A549 (cell line): Measurements from ENCODE around the gene SUN2. TPM values are rescaled to one million over a fixed set of nuclear protein-coding genes. Genes with fewer than 3 reads are reported as not detected.

Experiments used
- ATAC-seq, 2 experiments: fragments of 200-7000 bp in 1 of 2; fragments of >200 bp in 1 of 2; cut with Nextera tagmentation in 1 of 2; cut with Tn5 transposase in 1 of 2; 3 replicates each; pipeline versions ENCODE4 v1.8.0 to v1.9.1; 2018 to 2020; ENCODE audit warnings: mild to moderate bottlenecking in 1 of 2, moderate library complexity in 1 of 2
- CTCF ChIA-PET: fragments of 300-600 bp; sonication (Branson Sonifier 250); formaldehyde crosslinking; extraction: SDS; loops from one replicate; lab custom pipeline; 2021; ENCODE audit warnings: antibody characterized with exemption, inconsistent platforms; lab: Yijun Ruan, JAX
- POLR2A ChIA-PET: fragments of 350-600 bp; formaldehyde crosslinking; extraction: SDS; loops from one replicate; lab custom pipeline; 2021; ENCODE audit warnings: antibody characterized with exemption, inconsistent platforms; lab: Yijun Ruan, JAX
- DNase-seq, 2 experiments: peaks; one replicate each; pipeline versions ENCODE4 v3.0.0 to v3.0.0-alpha.2; 2011 to 2016; ENCODE audit warnings: low read depth in 1 of 2, low spot score in 1 of 2
- FAIRE-seq: peaks from 2 replicates; lab custom pipeline; 2011; peaks lifted over from hg19 to GRCh38; lab: Jason Lieb, UNC
- H3K27ac ChIP-seq, 2 experiments: fragments of >200 bp; sonication (Bioruptor Twin); formaldehyde crosslinking; 3 replicates each; pipeline ENCODE4 v1.5.1; 2016 to 2017
- H3K4me1 ChIP-seq: fragments of >200 bp; sonication (Bioruptor Twin); formaldehyde crosslinking; 3 replicates; pipeline ENCODE4 v1.6.1; 2016
- H3K4me2 ChIP-seq: fragments of >200 bp; sonication (Bioruptor Twin); formaldehyde crosslinking; 3 replicates; pipeline ENCODE4 v1.6.1; 2016
- H3K4me3 ChIP-seq: fragments of >200 bp; sonication (Bioruptor Twin); formaldehyde crosslinking; 3 replicates; pipeline ENCODE4 v1.5.1; 2016
- H3K9me3 ChIP-seq: fragments of >200 bp; sonication (Bioruptor Twin); formaldehyde crosslinking; 3 replicates; pipeline ENCODE4 v1.6.1; 2016
- CBX2 ChIP-seq: fragments of 200-600 bp; sonication (generic); IDR thresholded peaks from 2 replicates; pipeline ENCODE4 v1.6.1; 2016; ENCODE audit warnings: low read depth, mild to moderate bottlenecking, borderline replicate concordance
- CEBPB ChIP-seq, 2 experiments: fragments of >200 bp in 1 of 2; sonication (Bioruptor Twin) in 1 of 2; formaldehyde crosslinking in 1 of 2; IDR thresholded peaks; 2 replicates each; pipeline ENCODE4 v1.6.1; 2012 to 2016
- EHF ChIP-seq: fragments of 250-450 bp; sonication (Bioruptor Pico); IDR thresholded peaks from 2 replicates; pipeline ENCODE4 v1.5.0; 2020; ENCODE audit warnings: mild to moderate bottlenecking
- EHMT2 ChIP-seq: fragments of 200-600 bp; sonication (generic); IDR thresholded peaks from 2 replicates; pipeline ENCODE4 v1.6.1; 2016; ENCODE audit warnings: antibody characterized with exemption, low read depth, mild to moderate bottlenecking, moderate library complexity
- EP300 ChIP-seq, 2 experiments: fragments of >200 bp; sonication (Bioruptor Twin); formaldehyde crosslinking; IDR thresholded peaks; 2 replicates in 1 of 2; 3 replicates in 1 of 2; pipeline ENCODE4 v1.6.1; 2016 to 2017
- ESRRA ChIP-seq: fragments of 150-350 bp; IDR thresholded peaks from 2 replicates; pipeline ENCODE4 v1.6.1; 2014; ENCODE audit warnings: mild to moderate bottlenecking, low read length, borderline replicate concordance
- FOSL2 ChIP-seq, 2 experiments: fragments of 450-650 bp in 1 of 2; fragments of >200 bp in 1 of 2; sonication (Bioruptor Twin) in 1 of 2; formaldehyde crosslinking; IDR thresholded peaks; 2 replicates each; pipeline versions ENCODE4 v1.5.0 to v1.6.1; 2016 to 2020; ENCODE audit warnings: mild to moderate bottlenecking in 1 of 2, moderate library complexity in 1 of 2
- FOXS1 ChIP-seq: fragments of 250-450 bp; sonication (Bioruptor Pico); IDR thresholded peaks from 2 replicates; pipeline ENCODE4 v1.5.0; 2020; ENCODE audit warnings: mild to moderate bottlenecking, moderate library complexity
- GATA3 ChIP-seq: IDR thresholded peaks from 2 replicates; pipeline ENCODE4 v1.6.1; 2012; ENCODE audit warnings: borderline replicate concordance
- HEYL ChIP-seq: fragments of 250-450 bp; sonication (Bioruptor Pico); IDR thresholded peaks from 2 replicates; pipeline ENCODE4 v1.8.0; 2021; ENCODE audit warnings: mild to moderate bottlenecking, moderate library complexity
- KDM1A ChIP-seq: fragments of 200-600 bp; sonication (generic); IDR thresholded peaks from 2 replicates; pipeline ENCODE4 v1.6.1; 2016; ENCODE audit warnings: low read depth, mild to moderate bottlenecking
- NPAS2 ChIP-seq: fragments of 250-450 bp; sonication (Bioruptor Pico); IDR thresholded peaks from 2 replicates; pipeline ENCODE4 v1.8.0; 2022; ENCODE audit warnings: mild to moderate bottlenecking, moderate library complexity, borderline replicate concordance
- POLR2A ChIP-seq: IDR thresholded peaks from 2 replicates; pipeline ENCODE4 v1.6.1; 2012; ENCODE audit warnings: mild to moderate bottlenecking, low read length
- POLR2AphosphoS2 ChIP-seq: conservative IDR thresholded peaks from 2 replicates; pipeline ENCODE4 v1.6.1; 2012; ENCODE audit warnings: low read length, improper control_type of control experiment, inconsistent platforms
- RAD21 ChIP-seq, 2 experiments: fragments of >200 bp in 1 of 2; sonication (Bioruptor Twin) in 1 of 2; formaldehyde crosslinking in 1 of 2; IDR thresholded peaks in 1 of 2; conservative IDR thresholded peaks in 1 of 2; 2 replicates in 1 of 2; 3 replicates in 1 of 2; pipeline ENCODE4 v1.6.1; 2012 to 2018; ENCODE audit warnings: inconsistent platforms in 1 of 2
- RCOR1 ChIP-seq: fragments of 150-350 bp; IDR thresholded peaks from 2 replicates; pipeline ENCODE4 v1.6.1; 2014; ENCODE audit warnings: antibody characterized with exemption, low read length, low read depth
- RFX5 ChIP-seq: fragments of 450-650 bp; IDR thresholded peaks from 2 replicates; pipeline ENCODE4 v1.7.1; 2014; ENCODE audit warnings: antibody characterized with exemption, mild to moderate bottlenecking, moderate library complexity
- RNF2 ChIP-seq: fragments of 200-600 bp; sonication (generic); IDR thresholded peaks from 2 replicates; pipeline ENCODE4 v1.6.1; 2016; ENCODE audit warnings: low read depth, mild to moderate bottlenecking, antibody characterized with exemption, moderate library complexity, borderline replicate concordance
- SMC3 ChIP-seq: fragments of >200 bp; sonication (Bioruptor Twin); formaldehyde crosslinking; IDR thresholded peaks from 3 replicates; pipeline ENCODE4 v1.6.1; 2018; ENCODE audit warnings: inconsistent platforms
- TFCP2L1 ChIP-seq: fragments of 250-450 bp; sonication (Bioruptor Pico); IDR thresholded peaks from 2 replicates; pipeline ENCODE4 v1.5.0; 2021; ENCODE audit warnings: mild to moderate bottlenecking
- ZFP36 ChIP-seq: fragments of 450-650 bp; IDR thresholded peaks from 2 replicates; pipeline ENCODE4 v1.6.1; 2014; ENCODE audit warnings: borderline replicate concordance; ENCODE audit not compliant: partially characterized antibody
- ZNF302 ChIP-seq: fragments of 250-450 bp; sonication (Bioruptor Pico); IDR thresholded peaks from 2 replicates; pipeline ENCODE4 v1.9.0; 2021; ENCODE audit warnings: inconsistent platforms, mild to moderate bottlenecking, moderate library complexity
- ZSCAN20 ChIP-seq: fragments of 250-450 bp; sonication (Bioruptor Pico); IDR thresholded peaks from 2 replicates; pipeline ENCODE4 v1.8.0; 2022; ENCODE audit warnings: mild to moderate bottlenecking, moderate library complexity
- WGBS: methylation state at CpG from one replicate; pipeline ENCODE4 v1.1.6; 2017; ENCODE audit errors: missing lambda C conversion rate; 5-methylcytosine and 5-hydroxymethylcytosine counted together
- polyA plus RNA-seq, 4 experiments: library from polyadenylated mRNA; depleted of rRNA in 3 of 4; stranded (reverse); fragments of >200 nt; fragmentation: RNase III in 1 of 4; extraction: RNeasy Plus Mini Kit Qiagen cat#74134 plus additional on column Dnase treatment in 1 of 4; gene quantifications; 2 replicates in 3 of 4; 3 replicates in 1 of 4; pipeline ENCODE4 v1.2.3, GENCODE V29; 2011 to 2017
- TF ChIP-seq, protein P1 (sequence below): fragments of >200 bp; sonication (Bioruptor Twin); formaldehyde crosslinking; IDR thresholded peaks from 3 replicates; pipeline ENCODE4 v1.5.1; 2016
- TF ChIP-seq, protein P2 (sequence below): IDR thresholded peaks from 2 replicates; pipeline ENCODE4 v1.6.1; 2012
- TF ChIP-seq, protein P3 (sequence below): fragments of 150-350 bp; IDR thresholded peaks from 2 replicates; pipeline ENCODE4 v1.6.1; 2014; ENCODE audit warnings: low read depth, mild to moderate bottlenecking, low read length
- TF ChIP-seq, protein P4 (sequence below): IDR thresholded peaks from 2 replicates; pipeline ENCODE4 v1.6.1; 2012; ENCODE audit warnings: low read depth, borderline replicate concordance

SUN2 gene
- polyA plus RNA-seq, 2 of the 4 experiments (the other 2 are of a cell fraction), result 12.6 to 24.0 TPM

DNA sequence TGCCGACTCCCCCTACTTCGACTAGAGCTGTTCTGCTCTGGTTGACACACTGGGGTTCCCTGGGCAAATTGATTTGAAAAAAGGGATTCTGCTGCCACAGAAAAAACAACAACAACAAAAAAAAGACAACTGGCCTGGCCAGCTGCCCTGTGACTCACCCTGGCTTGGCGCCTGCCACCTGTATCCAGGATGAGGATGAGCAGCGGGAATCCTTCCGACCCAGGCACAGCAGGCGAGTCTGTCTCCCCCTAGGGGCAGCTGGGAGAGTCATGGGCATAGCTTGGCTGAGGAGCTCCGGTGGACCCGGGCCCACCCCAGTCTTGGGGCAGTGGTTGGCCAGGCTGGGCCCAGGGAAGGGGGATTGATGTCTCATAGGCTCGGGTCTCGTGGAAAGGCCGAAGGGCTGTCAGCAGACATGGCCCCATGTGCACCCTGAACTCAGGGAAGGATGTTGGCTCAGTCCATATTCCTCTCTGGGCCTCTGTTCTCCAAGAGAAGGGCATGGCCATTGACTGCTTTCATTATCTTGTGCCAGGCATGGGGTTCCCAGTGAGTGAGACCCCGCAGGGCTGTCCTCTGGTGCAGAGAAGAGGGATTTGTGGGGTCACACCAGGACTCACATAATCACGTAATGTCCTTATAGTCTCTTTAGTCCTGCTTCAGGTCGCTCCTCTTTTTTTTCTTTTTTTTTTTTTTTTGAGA, 10.4 kb upstream of the SUN2 start:
- Histone ChIP-seq H3K27ac (peak overlapping the region; percentile 17 to 76; a peak in 4 of 6 replicates), H3K4me3 (no peak overlapping the region), H3K4me1 (peaks cover 29% of the 10 kb centered on the region), H3K4me2 (peak overlapping the region; percentile 42; the same call in 2 of the 3 replicates), H3K9me3 (no peaks in the 10 kb centered on the region)
- 21% methylated on average over 11 of the region's 14 CpGs for WGBS
- ATAC-seq, result peak; percentile 90 to 91
- CTCF ChIA-PET, result interaction anchor here (0.5 to 7.5 kb wide), 38 partner anchors 8 to 714 kb away, joined by 3 to 112 read pairs (median 4); partner anchors contain the start of genes CBX6, NPTXR and SUN2
- peak; percentile 52 for TF ChIP-seq RAD21 (conservative IDR thresholded peaks at IDR 0.05 in 1 of 2, IDR thresholded peaks at IDR 0.05 in 1 of 2)
- TF ChIP-seq, protein P1, sequence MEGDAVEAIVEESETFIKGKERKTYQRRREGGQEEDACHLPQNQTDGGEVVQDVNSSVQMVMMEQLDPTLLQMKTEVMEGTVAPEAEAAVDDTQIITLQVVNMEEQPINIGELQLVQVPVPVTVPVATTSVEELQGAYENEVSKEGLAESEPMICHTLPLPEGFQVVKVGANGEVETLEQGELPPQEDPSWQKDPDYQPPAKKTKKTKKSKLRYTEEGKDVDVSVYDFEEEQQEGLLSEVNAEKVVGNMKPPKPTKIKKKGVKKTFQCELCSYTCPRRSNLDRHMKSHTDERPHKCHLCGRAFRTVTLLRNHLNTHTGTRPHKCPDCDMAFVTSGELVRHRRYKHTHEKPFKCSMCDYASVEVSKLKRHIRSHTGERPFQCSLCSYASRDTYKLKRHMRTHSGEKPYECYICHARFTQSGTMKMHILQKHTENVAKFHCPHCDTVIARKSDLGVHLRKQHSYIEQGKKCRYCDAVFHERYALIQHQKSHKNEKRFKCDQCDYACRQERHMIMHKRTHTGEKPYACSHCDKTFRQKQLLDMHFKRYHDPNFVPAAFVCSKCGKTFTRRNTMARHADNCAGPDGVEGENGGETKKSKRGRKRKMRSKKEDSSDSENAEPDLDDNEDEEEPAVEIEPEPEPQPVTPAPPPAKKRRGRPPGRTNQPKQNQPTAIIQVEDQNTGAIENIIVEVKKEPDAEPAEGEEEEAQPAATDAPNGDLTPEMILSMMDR, result peak; percentile 71
- TF ChIP-seq EHMT2, result no peak
- no peak for TF ChIP-seq KDM1A
- no peak for TF ChIP-seq NPAS2 (CRISPR knock-in tag)
- TF ChIP-seq CEBPB (IDR thresholded peaks at IDR 0.05), result no peak
- TF ChIP-seq RNF2, result no peak
- peak; percentile 55 for TF ChIP-seq SMC3
- TF ChIP-seq, protein P2, sequence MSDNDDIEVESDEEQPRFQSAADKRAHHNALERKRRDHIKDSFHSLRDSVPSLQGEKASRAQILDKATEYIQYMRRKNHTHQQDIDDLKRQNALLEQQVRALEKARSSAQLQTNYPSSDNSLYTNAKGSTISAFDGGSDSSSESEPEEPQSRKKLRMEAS, result 0 out of 2 replicates have a peak, but pooled peaks have one; percentile 48
- TF ChIP-seq GATA3, result no peak
- TF ChIP-seq ZNF302 (CRISPR knock-in tag), result no peak
- TF ChIP-seq ZFP36, result no peak
- TF ChIP-seq ZSCAN20 (CRISPR knock-in tag), result no peak
- TF ChIP-seq FOSL2 (IDR thresholded peaks at IDR 0.05), result 0 out of 2 replicates have a peak, but pooled peaks have one; percentile 17
- TF ChIP-seq FOSL2 (CRISPR knock-in tag; IDR thresholded peaks at IDR 0.05), result peak; percentile 82
- TF ChIP-seq CBX2, result no peak
- no peak for TF ChIP-seq TFCP2L1 (CRISPR knock-in tag)
- POLR2A ChIA-PET, result interaction anchor here (1.1 to 1.7 kb wide), 3 partner anchors 77 to 103 kb away, joined by 3 to 8 read pairs (median 3); partner anchors contain the start of gene TOMM22
- FAIRE-seq, result no peak
- DNase-seq, result peak; percentile 82 to 90

DNA sequence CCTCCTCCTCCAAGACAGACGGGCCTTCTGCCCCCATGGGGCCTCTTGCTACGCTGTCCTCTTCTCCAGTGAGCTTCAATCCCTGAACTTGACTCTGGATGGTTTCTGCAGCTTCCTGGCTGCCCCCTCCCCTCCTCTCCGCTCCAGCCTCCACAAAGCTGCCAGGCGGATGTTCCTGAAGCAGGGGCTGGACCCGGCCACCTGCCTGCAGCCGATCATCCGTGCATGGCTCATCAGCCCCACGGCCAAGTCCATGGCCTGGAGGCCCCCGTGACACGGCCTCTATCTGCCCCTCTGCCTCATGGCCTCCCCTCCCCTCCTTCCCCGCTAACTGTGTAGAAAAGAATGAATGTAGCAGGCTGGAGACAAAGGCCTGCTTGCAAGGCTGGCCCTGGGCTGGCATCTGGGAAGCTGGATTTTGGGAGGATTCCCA, 6.8 kb upstream of the SUN2 start:
- Histone ChIP-seq H3K9me3 (no peaks in the 10 kb centered on the region), H3K4me1 (peaks cover 27% of the 10 kb centered on the region), H3K27ac (peak overlapping the region in 1 of 2 experiments; percentile 20; a peak in 1 of 6 replicates), H3K4me2 (no peak overlapping the region), H3K4me3 (no peak overlapping the region)
- ATAC-seq, result no peak
- TF ChIP-seq POLR2A, result no peak
- TF ChIP-seq GATA3, result no peak
- TF ChIP-seq RFX5, result no peak
- TF ChIP-seq, protein P1, result no peak
- no peak for TF ChIP-seq FOXS1 (CRISPR knock-in tag)
- TF ChIP-seq CBX2, result no peak
- no peak for TF ChIP-seq EHF
- TF ChIP-seq, protein P3, sequence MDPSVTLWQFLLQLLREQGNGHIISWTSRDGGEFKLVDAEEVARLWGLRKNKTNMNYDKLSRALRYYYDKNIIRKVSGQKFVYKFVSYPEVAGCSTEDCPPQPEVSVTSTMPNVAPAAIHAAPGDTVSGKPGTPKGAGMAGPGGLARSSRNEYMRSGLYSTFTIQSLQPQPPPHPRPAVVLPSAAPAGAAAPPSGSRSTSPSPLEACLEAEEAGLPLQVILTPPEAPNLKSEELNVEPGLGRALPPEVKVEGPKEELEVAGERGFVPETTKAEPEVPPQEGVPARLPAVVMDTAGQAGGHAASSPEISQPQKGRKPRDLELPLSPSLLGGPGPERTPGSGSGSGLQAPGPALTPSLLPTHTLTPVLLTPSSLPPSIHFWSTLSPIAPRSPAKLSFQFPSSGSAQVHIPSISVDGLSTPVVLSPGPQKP, result no peak
- TF ChIP-seq RCOR1, result no peak
- no peak for TF ChIP-seq ESRRA
- TF ChIP-seq, protein P4, sequence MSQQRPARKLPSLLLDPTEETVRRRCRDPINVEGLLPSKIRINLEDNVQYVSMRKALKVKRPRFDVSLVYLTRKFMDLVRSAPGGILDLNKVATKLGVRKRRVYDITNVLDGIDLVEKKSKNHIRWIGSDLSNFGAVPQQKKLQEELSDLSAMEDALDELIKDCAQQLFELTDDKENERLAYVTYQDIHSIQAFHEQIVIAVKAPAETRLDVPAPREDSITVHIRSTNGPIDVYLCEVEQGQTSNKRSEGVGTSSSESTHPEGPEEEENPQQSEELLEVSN, result no peak
- no peak for TF ChIP-seq HEYL
- TF ChIP-seq, protein P2, result no peak
- TF ChIP-seq EP300 (IDR thresholded peaks at IDR 0.05), result no peak
- no peak for TF ChIP-seq EHMT2
- TF ChIP-seq POLR2AphosphoS2, result no peak
- ChIA-PET POLR2A (no interaction called here), CTCF (interaction anchor here (0.6 to 2.1 kb wide), 3 partner anchors 8 to 1170 kb away, joined by 3 to 10 read pairs (median 3); no protein-coding TSS in a partner anchor)
- DNase-seq, result no peak
- FAIRE-seq, result no peak
- 88% methylated on average over 5 of the region's 11 CpGs for whole genome bisulfite sequencing
